AG10803 (cell line): ENCODE results near the gene SELP.

Source experiments
- DNase-seq: peaks from one replicate; pipeline ENCODE4 v3.0.0; 2010; ENCODE audit warnings: low read depth
- H3K4me3 ChIP-seq: 2 replicates; pipeline ENCODE4 v1.5.1; 2011; ENCODE audit warnings: mild to moderate bottlenecking, low read length, control low read depth
- CTCF ChIP-seq: conservative IDR thresholded peaks from 2 replicates; pipeline ENCODE4 v1.5.1; 2011; ENCODE audit warnings: mild to moderate bottlenecking, low read length, control low read depth, inconsistent platforms

Gene SELP

GRCh38 chr1:169595764-169596711 is 33.9 kb downstream of the SELP start:
- TF ChIP-seq CTCF: no peak
- H3K4me3 ChIP-seq: no peak overlapping the region
- DNase-seq: peak; percentile 12

- no peak overlapping the region for H3K4me3 ChIP-seq
- no peak for TF ChIP-seq CTCF
- DNase-seq: no peak
These were observed 35.5 kb downstream of the SELP start for GRCh38 chr1:169594391-169594790.

GRCh38 chr1:169590932-169591331 is 39.0 kb downstream of the SELP start:
- H3K4me3 ChIP-seq: no peak overlapping the region
- no peak for TF ChIP-seq CTCF
- DNase-seq: no peak

GRCh38 chr1:169588785-169589485 is 41.0 kb downstream of the SELP start:
- H3K4me3 ChIP-seq: no peak overlapping the region
- no peak for TF ChIP-seq CTCF
- no peak for DNase-seq

GRCh38 chr1:169588112-169588511 is 41.8 kb downstream of the SELP start:
- no peak for DNase-seq
- TF ChIP-seq CTCF: no peak

GRCh38 chr1:169586395-169587255 is 43.3 kb downstream of the SELP start, which contains the start of gene F5:
TSS of gene F5 (minus strand) at chr1:169586481. CDS start at chr1:169586386, 95 bp downstream.
- no peak within 1 kb of the TSS for H3K4me3 ChIP-seq
- peak; percentile 61 for DNase-seq
- TF ChIP-seq CTCF: peak; percentile 50

More at GRCh38 chr1:169588112-169588511, 41.8 kb downstream of the SELP start:
- H3K4me3 ChIP-seq: no peak overlapping the region
